AG04450 (cell line): ENCODE results near the gene CCDC59. TPM values are rescaled to one million over a fixed set of nuclear protein-coding genes. Genes with fewer than 3 reads are reported as not detected.
A peak's percentile ranks its signal among the peaks of the same experiment; 100 is the strongest.
"Not testable (repeated sequence)": the region's sequence is repeated elsewhere in the genome, so short reads cannot be mapped to it uniquely, and the experiment has no call there.

Experiments used
- CTCF ChIA-PET: fragments of 300-600, 350-600 bp; formaldehyde crosslinking; extraction: SDS; loops from one replicate; lab custom pipeline; 2022; ENCODE audit warnings: antibody characterized with exemption, inconsistent platforms; lab: Charles Lee
- POLR2A ChIA-PET: fragments of 350-600 bp; formaldehyde crosslinking; extraction: SDS; loops from one replicate; lab custom pipeline; 2021; ENCODE audit warnings: antibody characterized with exemption, inconsistent platforms; lab: Yijun Ruan, JAX
- DNase-seq: peaks from one replicate; pipeline ENCODE4 v3.0.0-alpha.2; 2011; ENCODE audit warnings: low read depth, low spot score
- H3K27ac ChIP-seq: one replicate; pipeline ENCODE4 v1.5.1; 2012; ENCODE audit warnings: low read depth, low read length, control low read depth
- H3K27me3 ChIP-seq: one replicate; pipeline ENCODE4 v1.6.0; 2012; ENCODE audit warnings: low read length; ENCODE audit not compliant: control insufficient read depth, insufficient read depth
- H3K4me3 ChIP-seq: 2 replicates; pipeline ENCODE4 v1.5.1; 2011; ENCODE audit warnings: mild to moderate bottlenecking, low read depth, low read length, control low read depth
- H3K9me3 ChIP-seq: 2 replicates; pipeline ENCODE4 v1.5.1; 2012; ENCODE audit warnings: low read length; ENCODE audit not compliant: control insufficient read depth, insufficient read depth
- polyA plus RNA-seq: library from polyadenylated mRNA; depleted of rRNA; stranded (reverse); fragments of >200 nt; gene quantifications from 2 replicates; pipeline ENCODE4 v1.2.3, GENCODE V29; 2011
- TF ChIP-seq, protein P1 (sequence below): IDR thresholded peaks from 2 replicates; pipeline ENCODE4 v1.5.1; 2011; ENCODE audit warnings: low read depth, low read length, control low read depth, inconsistent platforms

Gene CCDC59
- polyA plus RNA-seq, 1 experiment: 27.3 TPM

GRCh38 chr12:82363990-82364389 is 5.8 kb upstream of the CCDC59 start:
- Histone ChIP-seq H3K4me3 (no peak overlapping the region), H3K27me3 (no peaks in the 10 kb centered on the region), H3K9me3 (no peaks in the 10 kb centered on the region), H3K27ac (no peak overlapping the region)
- CTCF ChIA-PET: interaction anchor here (0.7 kb wide), 1 partner anchor 9 kb away, joined by 4 read pairs; no protein-coding TSS in a partner anchor
- DNase-seq: no peak
- TF ChIP-seq, protein P1, sequence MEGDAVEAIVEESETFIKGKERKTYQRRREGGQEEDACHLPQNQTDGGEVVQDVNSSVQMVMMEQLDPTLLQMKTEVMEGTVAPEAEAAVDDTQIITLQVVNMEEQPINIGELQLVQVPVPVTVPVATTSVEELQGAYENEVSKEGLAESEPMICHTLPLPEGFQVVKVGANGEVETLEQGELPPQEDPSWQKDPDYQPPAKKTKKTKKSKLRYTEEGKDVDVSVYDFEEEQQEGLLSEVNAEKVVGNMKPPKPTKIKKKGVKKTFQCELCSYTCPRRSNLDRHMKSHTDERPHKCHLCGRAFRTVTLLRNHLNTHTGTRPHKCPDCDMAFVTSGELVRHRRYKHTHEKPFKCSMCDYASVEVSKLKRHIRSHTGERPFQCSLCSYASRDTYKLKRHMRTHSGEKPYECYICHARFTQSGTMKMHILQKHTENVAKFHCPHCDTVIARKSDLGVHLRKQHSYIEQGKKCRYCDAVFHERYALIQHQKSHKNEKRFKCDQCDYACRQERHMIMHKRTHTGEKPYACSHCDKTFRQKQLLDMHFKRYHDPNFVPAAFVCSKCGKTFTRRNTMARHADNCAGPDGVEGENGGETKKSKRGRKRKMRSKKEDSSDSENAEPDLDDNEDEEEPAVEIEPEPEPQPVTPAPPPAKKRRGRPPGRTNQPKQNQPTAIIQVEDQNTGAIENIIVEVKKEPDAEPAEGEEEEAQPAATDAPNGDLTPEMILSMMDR: no peak
- POLR2A ChIA-PET: no interaction called here

- ChIA-PET CTCF (interaction anchor here (1.3 kb wide), 1 partner anchor 10 kb away, joined by 5 read pairs; no protein-coding TSS in a partner anchor), POLR2A (no interaction called here)
- Histone ChIP-seq H3K9me3 (no peaks in the 10 kb centered on the region), H3K27me3 (no peaks in the 10 kb centered on the region), H3K4me3 (no peak overlapping the region), H3K27ac (no peak overlapping the region)
- DNase-seq: no peak
- TF ChIP-seq, protein P1: no peak
Measured at GRCh38 chr12:82361461-82361915, 3.3 kb upstream of the CCDC59 start.

GRCh38 chr12:82360834-82361233 is 2.6 kb upstream of the CCDC59 start:
- DNase-seq, H3K9me3 ChIP-seq, H3K27ac ChIP-seq, H3K27me3 ChIP-seq, H3K4me3 ChIP-seq, POLR2A ChIA-PET: not testable (repeated sequence)
- CTCF ChIA-PET: interaction anchor here (0.9 to 3.3 kb wide), 3 partner anchors 9 to 16 kb away, joined by 3 to 15 read pairs (median 5); no protein-coding TSS in a partner anchor

GRCh38 chr12:82359115-82359478 is 910 bp upstream of the CCDC59 start:
- Histone ChIP-seq H3K27ac (no peak overlapping the region), H3K27me3 (no peaks in the 10 kb centered on the region), H3K9me3 (no peaks in the 10 kb centered on the region), H3K4me3 (peak overlapping the region; percentile 89)
- CTCF ChIA-PET: interaction anchor here (0.6 to 3.3 kb wide), 19 partner anchors 9 to 851 kb away, joined by 3 to 55 read pairs (median 7); no protein-coding TSS in a partner anchor
- TF ChIP-seq, protein P1: no peak
- POLR2A ChIA-PET: interaction anchor here (1.6 kb wide), 1 partner anchor 327 kb away, joined by 8 read pairs; the partner anchor contains the start of gene TMTC2
- no peak for DNase-seq

DNA sequence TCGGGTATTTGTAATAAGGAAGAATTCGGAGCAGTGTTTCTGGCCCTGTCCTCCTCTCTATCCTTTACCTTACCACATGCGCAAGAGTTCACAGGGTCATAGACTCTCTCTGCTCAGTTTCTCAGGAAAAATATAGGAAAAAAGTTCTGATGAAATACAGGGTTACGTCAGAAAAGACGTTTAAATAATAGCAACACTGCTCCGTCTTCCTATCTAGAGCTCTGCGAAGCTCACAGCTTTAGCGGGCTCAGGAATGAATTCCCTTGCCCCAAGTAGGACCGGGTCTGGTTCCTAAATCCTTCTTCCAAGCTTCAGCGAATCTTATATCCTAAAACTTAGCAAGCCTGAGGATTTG is 365 bp downstream of the CCDC59 start:
- DNase-seq: no peak
- no peaks in the 10 kb centered on the region for H3K27me3 ChIP-seq
- ChIA-PET POLR2A (interaction anchor here (0.9 to 1.6 kb wide), 3 partner anchors 12 to 329 kb away, joined by 3 to 8 read pairs (median 6); partner anchors contain the start of gene TMTC2), CTCF (interaction anchor here (0.8 to 3.3 kb wide), 22 partner anchors 8 to 713 kb away, joined by 3 to 55 read pairs (median 5); no protein-coding TSS in a partner anchor)
- H3K27ac ChIP-seq: peak overlapping the region; percentile 96
- peak overlapping the region; percentile 89 for H3K4me3 ChIP-seq
- H3K9me3 ChIP-seq: no peaks in the 10 kb centered on the region
- TF ChIP-seq, protein P1: no peak
